Neural progenitor cell (in vitro differentiated cells): Measurements from ENCODE around the gene OR4A5. TPM values are rescaled to one million over a fixed set of nuclear protein-coding genes. Genes with fewer than 3 reads are reported as not detected.
"Not testable (repeated sequence)": the region's sequence is repeated elsewhere in the genome, so short reads cannot be mapped to it uniquely, and the experiment has no call there.

Experiments
- DNase-seq: peaks from one replicate; pipeline ENCODE4 v3.0.0-alpha.2; 2016; ENCODE audit warnings: low spot score
- H2AFZ ChIP-seq: fragments of 200-600 bp; sonication (generic); replicated peaks from 2 replicates; pipeline ENCODE4 v1.6.1; 2016; ENCODE audit warnings: antibody characterized with exemption
- H3F3A ChIP-seq: fragments of 200-600 bp; sonication (generic); 2 replicates; pipeline ENCODE4 v1.6.1; 2016; ENCODE audit warnings: antibody characterized with exemption, low read depth
- H3K27ac ChIP-seq: fragments of 200-600 bp; sonication (generic); 2 replicates; pipeline ENCODE4 v1.5.1; 2016; ENCODE audit warnings: mild to moderate bottlenecking
- H3K27me3 ChIP-seq: fragments of 200-600 bp; sonication (generic); 2 replicates; pipeline ENCODE4 v1.6.1; 2016; ENCODE audit warnings: mild to moderate bottlenecking, moderate library complexity
- H3K36me3 ChIP-seq: fragments of 200-600 bp; sonication (generic); 2 replicates; pipeline ENCODE4 v1.5.1; 2016
- H3K4me1 ChIP-seq: fragments of 200-600 bp; sonication (generic); 2 replicates; pipeline ENCODE4 v1.6.1; 2016; ENCODE audit warnings: mixed run types
- H3K4me2 ChIP-seq: fragments of 200-600 bp; sonication (generic); 2 replicates; pipeline ENCODE4 v1.6.1; 2016
- H3K4me3 ChIP-seq: fragments of 200-600 bp; sonication (generic); 2 replicates; pipeline ENCODE4 v1.5.1; 2016
- H3K79me2 ChIP-seq: fragments of 200-600 bp; sonication (generic); 2 replicates; pipeline ENCODE4 v1.6.1; 2016; ENCODE audit warnings: low read depth
- H3K9ac ChIP-seq: fragments of 200-600 bp; sonication (generic); 2 replicates; pipeline ENCODE4 v1.6.1; 2016
- H3K9me3 ChIP-seq: fragments of 200-600 bp; sonication (generic); 2 replicates; pipeline ENCODE4 v1.5.1; 2016; ENCODE audit warnings: low read depth
- H4K20me1 ChIP-seq: fragments of 200-600 bp; sonication (generic); 2 replicates; pipeline ENCODE4 v1.6.1; 2016; ENCODE audit warnings: low read depth
- H3K27ac Mint-ChIP-seq: 3 replicates; pipeline ENCODE4 v1.8.0; 2021; ENCODE audit warnings: mixed read lengths
- H3K27me3 Mint-ChIP-seq: 2 replicates; pipeline ENCODE4 v1.8.0; 2022; ENCODE audit warnings: low read depth, mild to moderate bottlenecking, inconsistent platforms, moderate library complexity, mixed read lengths; ENCODE audit not compliant: insufficient read depth
- H3K36me3 Mint-ChIP-seq: 3 replicates; pipeline ENCODE4 v1.8.0; 2021; ENCODE audit warnings: mixed read lengths
- H3K4me1 Mint-ChIP-seq: 3 replicates; pipeline ENCODE4 v1.8.0; 2021; ENCODE audit warnings: mixed read lengths
- H3K4me3 Mint-ChIP-seq: 3 replicates; pipeline ENCODE4 v1.8.0; 2021; ENCODE audit warnings: mild to moderate bottlenecking, moderate library complexity, mixed read lengths
- H3K9me3 Mint-ChIP-seq: 3 replicates; pipeline ENCODE4 v1.8.0; 2020; ENCODE audit warnings: mixed read lengths
- total RNA-seq: library from RNA; depleted of rRNA; stranded (reverse); fragments of >200 nt; gene quantifications from 2 replicates; pipeline ENCODE4 v1.2.3, GENCODE V29; 2015; ENCODE audit warnings: low replicate concordance

The OR4A5 gene, protein sequence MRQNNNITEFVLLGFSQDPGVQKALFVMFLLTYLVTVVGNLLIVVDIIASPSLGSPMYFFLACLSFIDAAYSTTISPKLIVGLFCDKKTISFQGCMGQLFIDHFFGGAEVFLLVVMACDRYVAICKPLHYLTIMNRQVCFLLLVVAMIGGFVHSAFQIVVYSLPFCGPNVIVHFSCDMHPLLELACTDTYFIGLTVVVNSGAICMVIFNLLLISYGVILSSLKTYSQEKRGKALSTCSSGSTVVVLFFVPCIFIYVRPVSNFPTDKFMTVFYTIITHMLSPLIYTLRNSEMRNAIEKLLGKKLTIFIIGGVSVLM
- total RNA-seq, result not detected in 2 replicates

GRCh38 chr11:54706532-54706931, at the start of gene OR4A5:
TSS of gene OR4A5 (plus strand) at chr11:54706832. CDS start at chr11:54706885, 53 bp downstream.
- peaks cover 27% of the 10 kb centered on the region for H3K9me3 Mint-ChIP-seq
- not testable (repeated sequence) for H3K27me3 ChIP-seq, H3K36me3 ChIP-seq, H3K9ac ChIP-seq, H3K4me1 ChIP-seq, H3K79me2 ChIP-seq, H3K4me1 Mint-ChIP-seq, H3F3A ChIP-seq, H3K36me3 Mint-ChIP-seq, H3K4me2 ChIP-seq, DNase-seq, H3K4me3 ChIP-seq, H4K20me1 ChIP-seq, H3K4me3 Mint-ChIP-seq, H3K27ac ChIP-seq, H2AFZ ChIP-seq, H3K27ac Mint-ChIP-seq, H3K27me3 Mint-ChIP-seq
- peaks cover 29% of the 10 kb centered on the region for H3K9me3 ChIP-seq

GRCh38 chr11:54720094-54720493, 13.5 kb downstream of the OR4A5 start:
- not testable (repeated sequence) for H3K4me3 ChIP-seq, H3K4me2 ChIP-seq, H4K20me1 ChIP-seq, H3K27ac Mint-ChIP-seq, H3K4me1 Mint-ChIP-seq, H2AFZ ChIP-seq, H3K27me3 Mint-ChIP-seq, H3K36me3 ChIP-seq, H3K27me3 ChIP-seq, DNase-seq, H3K9ac ChIP-seq, H3K4me1 ChIP-seq, H3K36me3 Mint-ChIP-seq, H3K27ac ChIP-seq, H3K79me2 ChIP-seq, H3K4me3 Mint-ChIP-seq, H3F3A ChIP-seq
- peaks cover 21% of the 10 kb centered on the region for H3K9me3 Mint-ChIP-seq
- peaks cover 14% of the 10 kb centered on the region for H3K9me3 ChIP-seq

Other genes with a start within 250 kb of the OR4A5 start
- not detected in 2 replicates for gene OR4C46, start 102.8 kb upstream of the OR4A5 start, total RNA-seq